GM12878 (cell line): ENCODE measurements around the gene TXNL1. TPM values are rescaled to one million over a fixed set of nuclear protein-coding genes. Genes with fewer than 3 reads are reported as not detected.

ENCODE experiments used
- ATAC-seq: fragments of 200-7000 bp; cut with Tn5 transposase; 3 replicates; pipeline ENCODE4 v1.9.1; 2020; ENCODE audit warnings: mild to moderate bottlenecking, moderate library complexity
- BruUV-seq: library from RNA; stranded (reverse); fragments of 400-500 nt; replicated peaks from 2 replicates; lab custom pipeline; 2021; lab: Mats Ljungman, UMichigan
- CTCF ChIA-PET: fragments of 300-600 bp; sonication (Branson Sonifier 250); formaldehyde crosslinking; extraction: SDS; loops from one replicate; lab custom pipeline; 2021; ENCODE audit warnings: inconsistent platforms; lab: Yijun Ruan, JAX
- POLR2A ChIA-PET: fragments of 350-600 bp; formaldehyde crosslinking; extraction: SDS; loops from one replicate; lab custom pipeline; 2021; ENCODE audit warnings: inconsistent platforms; lab: Charles Lee
- RAD21 ChIA-PET: fragments of 300-600 bp; sonication (Branson Sonifier 250); formaldehyde crosslinking; loops from one replicate; lab custom pipeline; 2023; ENCODE audit warnings: antibody characterized with exemption; ENCODE audit not compliant: unreplicated experiment; lab: Charles Lee
- SMC1A ChIA-PET: fragments of 300-600 bp; sonication (Branson Sonifier 250); formaldehyde crosslinking; loops from one replicate; lab custom pipeline; 2023; ENCODE audit not compliant: unreplicated experiment, uncharacterized antibody; lab: Charles Lee
- DNase-seq: peaks from one replicate; pipeline ENCODE4 v3.0.0-alpha.2; 2011; ENCODE audit warnings: low read depth, low spot score
- FAIRE-seq: peaks from 3 replicates; lab custom pipeline; 2011; peaks lifted over from hg19 to GRCh38; lab: Jason Lieb, UNC
- H2AFZ ChIP-seq: 2 replicates; pipeline ENCODE4 v1.6.0; 2011; ENCODE audit warnings: low read depth, low read length, control low read depth; ENCODE audit not compliant: control insufficient read depth
- H3K27ac ChIP-seq: 2 replicates; pipeline ENCODE4 v1.5.1; 2011; ENCODE audit warnings: control low read depth; ENCODE audit not compliant: control insufficient read depth, insufficient read depth
- H3K27me3 ChIP-seq, 2 experiments: replicated peaks in 1 of 2; 2 replicates each; pipeline versions ENCODE4 v1.6.0 to v1.6.1; 2011; ENCODE audit warnings: low read length in 1 of 2; ENCODE audit not compliant: control insufficient read depth in 2 of 2, insufficient read depth in 2 of 2
- H3K36me3 ChIP-seq, 2 experiments: 2 replicates each; pipeline ENCODE4 v1.5.1; 2011; ENCODE audit warnings: low read length in 1 of 2; ENCODE audit not compliant: control insufficient read depth in 2 of 2, insufficient read depth in 2 of 2
- H3K4me1 ChIP-seq: 2 replicates; pipeline ENCODE4 v1.6.1; 2011; ENCODE audit warnings: mild to moderate bottlenecking, low read length, moderate library complexity, mixed read lengths; ENCODE audit not compliant: control insufficient read depth, insufficient read depth
- H3K4me2 ChIP-seq: 2 replicates; pipeline ENCODE4 v1.6.0; 2011; ENCODE audit warnings: control low read depth; ENCODE audit not compliant: control insufficient read depth, insufficient read depth
- H3K4me3 ChIP-seq: fragments of 200-600 bp; sonication (generic); 2 replicates; pipeline ENCODE4 v1.5.1; 2016
- H3K79me2 ChIP-seq: 2 replicates; pipeline ENCODE4 v1.6.0; 2011; ENCODE audit warnings: low read length; ENCODE audit not compliant: control insufficient read depth, insufficient read depth
- H3K9ac ChIP-seq: 2 replicates; pipeline ENCODE4 v1.8.0; 2011; ENCODE audit warnings: low read length, control low read depth, mixed read lengths; ENCODE audit not compliant: control insufficient read depth, insufficient read depth
- H3K9me3 ChIP-seq: replicated peaks from 3 replicates; pipeline ENCODE4 v1.5.1; 2011; ENCODE audit warnings: mild to moderate bottlenecking, low read length; ENCODE audit not compliant: control insufficient read depth, insufficient read depth
- H4K20me1 ChIP-seq: 2 replicates; pipeline ENCODE4 v1.6.0; 2011; ENCODE audit not compliant: control insufficient read depth, insufficient read depth
- BACH1 ChIP-seq: fragments of 450-650 bp; IDR thresholded peaks from 2 replicates; pipeline ENCODE4 v1.6.1; 2017; ENCODE audit warnings: mild to moderate bottlenecking, borderline replicate concordance
- PML ChIP-seq: IDR thresholded peaks from 2 replicates; pipeline ENCODE4 v1.6.1; 2012; ENCODE audit warnings: low read length, inconsistent platforms
- PRDM15 ChIP-seq: fragments of 450-650 bp; formaldehyde crosslinking; IDR thresholded peaks from 2 replicates; pipeline ENCODE4 v1.4.0; 2020; ENCODE audit warnings: mild to moderate bottlenecking, moderate library complexity
- SUZ12 ChIP-seq: fragments of 200-600 bp; sonication (generic); IDR thresholded peaks from one replicate; pipeline ENCODE4 v1.6.1; 2018; ENCODE audit warnings: antibody characterized with exemption, mild to moderate bottlenecking; ENCODE audit not compliant: unreplicated experiment
- YBX1 ChIP-seq: fragments of 450-650 bp; IDR thresholded peaks from 2 replicates; pipeline ENCODE4 v1.6.1; 2016; ENCODE audit warnings: antibody characterized with exemption
- WGBS: methylation state at CpG from one replicate; pipeline ENCODE4 v1.1.6; 2016; ENCODE audit warnings: low lambda C conversion rate; ENCODE audit not compliant: insufficient replicate concordance, insufficient coverage; ENCODE audit errors: missing lambda C conversion rate; 5-methylcytosine and 5-hydroxymethylcytosine counted together
- in situ Hi-C: fragments of 300-500 bp; cut with MboI; formaldehyde crosslinking; loops from 9 replicates; pipeline ENCODE4 v1.14.3; 2018; ENCODE audit warnings: mixed read lengths
- intact Hi-C: fragments of 100-400 bp; cut with micrococcal nuclease; formaldehyde crosslinking; loops from one replicate; pipeline ENCODE4 v1.14.2; 2022; ENCODE audit not compliant: unreplicated experiment
- polyA plus RNA-seq, 11 experiments: library from polyadenylated mRNA; depleted of rRNA in 4 of 11; unstranded in 6 of 11; stranded (reverse) in 5 of 11; fragments of >200 nt; fragmentation: Nextera tagmentation in 4 of 11; fragmentation: Illumina TruSeq in 1 of 11; extraction: Ambion mirVana in 4 of 11; extraction: Trizol in 1 of 11; gene quantifications; 1 replicate in 1 of 11; 2 replicates in 10 of 11; pipeline versions ENCODE4 v1.2.1 to v1.2.3, GENCODE V29; 2011 to 2016; ENCODE audit warnings: inconsistent platforms in 2 of 11, missing spikeins in 2 of 11, low read depth in 1 of 11
- total RNA-seq, 4 experiments: library from RNA; depleted of rRNA in 3 of 4; stranded (reverse); fragments of >200 nt in 3 of 4; fragmentation: Illumina TruSeq in 1 of 4; extraction: Trizol in 1 of 4; gene quantifications; 2 replicates each; pipeline versions ENCODE4 v1.2.1 to v1.2.3, GENCODE V29; 2013 to 2021

Gene TXNL1
- total and polyA plus RNA-seq, 10 of the 15 experiments (the other 5 are each of a cell fraction or from before 2014, with no cell fraction given): 30.9 to 124 (median 71.2) TPM

- RAD21 ChIA-PET: no interaction called here
Measured at GRCh38 chr18:56643381-56643780, 5.0 kb upstream of the TXNL1 start.

More at GRCh38 chr18:56643381-56643780, 5.0 kb upstream of the TXNL1 start:
- no peak overlapping the region for H3K9ac ChIP-seq
- H3K4me3 ChIP-seq: no peak overlapping the region
- no peak overlapping the region for H3K27ac ChIP-seq
- ChIA-PET POLR2A (interaction anchor here (0.7 kb wide), 1 partner anchor 20 kb away, joined by 3 read pairs; no protein-coding TSS in a partner anchor), CTCF (interaction anchor here (2.0 to 10.0 kb wide), 3 partner anchors 9 to 67 kb away, joined by 7 to 69 read pairs (median 13); no protein-coding TSS in a partner anchor), SMC1A (interaction anchor here (0.6 to 6.7 kb wide), 3 partner anchors 9 to 59 kb away, joined by 3 to 30 read pairs (median 3); no protein-coding TSS in a partner anchor)
- intact Hi-C loops (no loop called here), in situ Hi-C loops (no loop called here)
- 77% methylated on average over 3 of the region's 3 CpGs for WGBS
- no peaks in the 10 kb centered on the region for H4K20me1 ChIP-seq
- no TSS peak for BruUV-seq
- H3K4me2 ChIP-seq: no peak overlapping the region
- peaks cover 4% of the 10 kb centered on the region for H3K79me2 ChIP-seq
- no peaks in the 10 kb centered on the region for H3K36me3 ChIP-seq
- no peaks in the 10 kb centered on the region for H3K27me3 ChIP-seq
- H2AFZ ChIP-seq: no peak overlapping the region
- H3K9me3 ChIP-seq: no peaks in the 10 kb centered on the region
- peaks cover 5% of the 10 kb centered on the region for H3K4me1 ChIP-seq
- FAIRE-seq (no peak), DNase-seq (no peak), ATAC-seq (no peak)
- no peak for TF ChIP-seq YBX1
- no peak for TF ChIP-seq PML
- TF ChIP-seq SUZ12: no peak
- no peak for TF ChIP-seq BACH1
- TF ChIP-seq PRDM15 (CRISPR knock-in tag): no peak
